ENCODE results near the gene TCF7L2. TPM values are rescaled to one million over a fixed set of nuclear protein-coding genes. Genes with fewer than 3 reads are reported as not detected.

TCF7L2 gene
- total and polyA plus RNA-seq, 9 of the 15 experiments (the other 6 are each of a cell fraction or from before 2014, with no cell fraction given): 0.32 to 2.8 (median 0.92) TPM

- TF ChIP-seq MGA (IDR thresholded peaks at IDR 0.05) (peak; percentile 51), NFRKB (IDR thresholded peaks at IDR 0.05; ENCODE audit: low read depth) (peak; percentile 57; the same call in 1 of the 2 replicates), NRF1 (conservative IDR thresholded peaks at IDR 0.05 in 1 of 2, IDR thresholded peaks at IDR 0.05 in 1 of 2) (0 out of 4 replicates have a peak, but pooled peaks of 1 of the 2 experiments have one; percentile 15), PCBP2 (IDR thresholded peaks at IDR 0.05; ENCODE audit: low read depth, low read length, poor library complexity, severe bottlenecking) (no peak), ZNF445 (CRISPR knock-in tag; IDR thresholded peaks at IDR 0.05; ENCODE audit: low read depth) (no peak), NONO (IDR thresholded peaks at IDR 0.05; ENCODE audit: low read depth in 2 of 2, low read length in 1 of 2) (no peak), CBX2 (IDR thresholded peaks at IDR 0.05; ENCODE audit: insufficient read depth, low read length, poor library complexity, severe bottlenecking) (no peak), RBM15 (IDR thresholded peaks at IDR 0.05; ENCODE audit: insufficient read depth, low read length) (no peak)
These were observed 110.4 kb downstream of the TCF7L2 start (continued) for GRCh38 chr10:113060201-113061053.
